ENCODE data around the gene CSF2RB.

GRCh38 chr22:36864454-36865215 lies 48.8 kb upstream of the CSF2RB start:
- TF ChIP-seq, protein P1, sequence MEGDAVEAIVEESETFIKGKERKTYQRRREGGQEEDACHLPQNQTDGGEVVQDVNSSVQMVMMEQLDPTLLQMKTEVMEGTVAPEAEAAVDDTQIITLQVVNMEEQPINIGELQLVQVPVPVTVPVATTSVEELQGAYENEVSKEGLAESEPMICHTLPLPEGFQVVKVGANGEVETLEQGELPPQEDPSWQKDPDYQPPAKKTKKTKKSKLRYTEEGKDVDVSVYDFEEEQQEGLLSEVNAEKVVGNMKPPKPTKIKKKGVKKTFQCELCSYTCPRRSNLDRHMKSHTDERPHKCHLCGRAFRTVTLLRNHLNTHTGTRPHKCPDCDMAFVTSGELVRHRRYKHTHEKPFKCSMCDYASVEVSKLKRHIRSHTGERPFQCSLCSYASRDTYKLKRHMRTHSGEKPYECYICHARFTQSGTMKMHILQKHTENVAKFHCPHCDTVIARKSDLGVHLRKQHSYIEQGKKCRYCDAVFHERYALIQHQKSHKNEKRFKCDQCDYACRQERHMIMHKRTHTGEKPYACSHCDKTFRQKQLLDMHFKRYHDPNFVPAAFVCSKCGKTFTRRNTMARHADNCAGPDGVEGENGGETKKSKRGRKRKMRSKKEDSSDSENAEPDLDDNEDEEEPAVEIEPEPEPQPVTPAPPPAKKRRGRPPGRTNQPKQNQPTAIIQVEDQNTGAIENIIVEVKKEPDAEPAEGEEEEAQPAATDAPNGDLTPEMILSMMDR (IDR thresholded peaks at IDR 0.05): no peak
- TF ChIP-seq POLR2A (IDR thresholded peaks at IDR 0.05): no peak
